ENCODE results near the gene CREB5.

CREB5 gene

DNA sequence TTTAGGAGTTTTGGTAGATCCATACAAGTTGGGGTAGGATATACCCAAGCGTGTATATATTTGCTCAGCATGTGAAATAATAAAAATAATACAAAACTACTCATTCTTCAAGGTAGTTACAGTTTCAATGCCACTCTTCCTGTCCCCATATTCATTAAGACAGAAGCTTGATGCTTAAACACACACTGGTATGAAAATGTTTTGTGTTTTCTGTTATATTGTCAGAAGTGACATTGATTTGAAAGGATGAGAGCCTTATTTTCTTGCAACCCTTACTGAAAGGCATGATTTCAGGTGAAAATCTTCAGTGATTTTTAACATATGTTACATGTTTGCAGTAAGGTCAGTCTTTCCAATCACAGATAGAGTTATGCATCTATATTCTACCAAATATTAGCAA, 312.2 kb downstream of the CREB5 start:
- no peak for DNase-seq

GRCh38 chr7:28725045-28725642, 312.8 kb downstream of the CREB5 start:
- DNase-seq = no peak

GRCh38 chr7:28725911-28726310, 313.6 kb downstream of the CREB5 start:
- DNase-seq = no peak

GRCh38 chr7:28726555-28726954, 314.2 kb downstream of the CREB5 start:
- no peak for DNase-seq

GRCh38 chr7:28729281-28729680, 317.0 kb downstream of the CREB5 start:
- no peak for DNase-seq

DNA sequence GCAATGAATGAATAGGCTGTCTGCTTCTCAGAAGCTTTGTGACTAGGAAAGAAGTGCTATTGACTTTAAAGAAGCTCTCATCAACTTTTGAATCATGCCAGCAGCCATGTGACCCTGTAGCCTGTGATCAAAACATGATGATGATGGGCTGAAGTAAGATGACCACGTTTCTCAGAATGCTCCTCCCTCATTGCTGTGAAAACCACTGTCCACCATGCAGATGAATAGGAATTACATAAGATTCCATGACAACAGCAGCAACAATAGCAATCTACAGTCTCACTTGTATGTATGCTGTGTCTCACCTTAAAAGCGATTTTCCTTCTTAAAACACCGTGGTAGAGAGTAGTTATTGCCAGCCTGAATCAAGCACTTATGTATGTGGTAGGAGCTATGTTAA, 317.4 kb downstream of the CREB5 start:
- no peak for DNase-seq

GRCh38 chr7:28731092-28731658, 318.9 kb downstream of the CREB5 start:
- DNase-seq = no peak

DNA sequence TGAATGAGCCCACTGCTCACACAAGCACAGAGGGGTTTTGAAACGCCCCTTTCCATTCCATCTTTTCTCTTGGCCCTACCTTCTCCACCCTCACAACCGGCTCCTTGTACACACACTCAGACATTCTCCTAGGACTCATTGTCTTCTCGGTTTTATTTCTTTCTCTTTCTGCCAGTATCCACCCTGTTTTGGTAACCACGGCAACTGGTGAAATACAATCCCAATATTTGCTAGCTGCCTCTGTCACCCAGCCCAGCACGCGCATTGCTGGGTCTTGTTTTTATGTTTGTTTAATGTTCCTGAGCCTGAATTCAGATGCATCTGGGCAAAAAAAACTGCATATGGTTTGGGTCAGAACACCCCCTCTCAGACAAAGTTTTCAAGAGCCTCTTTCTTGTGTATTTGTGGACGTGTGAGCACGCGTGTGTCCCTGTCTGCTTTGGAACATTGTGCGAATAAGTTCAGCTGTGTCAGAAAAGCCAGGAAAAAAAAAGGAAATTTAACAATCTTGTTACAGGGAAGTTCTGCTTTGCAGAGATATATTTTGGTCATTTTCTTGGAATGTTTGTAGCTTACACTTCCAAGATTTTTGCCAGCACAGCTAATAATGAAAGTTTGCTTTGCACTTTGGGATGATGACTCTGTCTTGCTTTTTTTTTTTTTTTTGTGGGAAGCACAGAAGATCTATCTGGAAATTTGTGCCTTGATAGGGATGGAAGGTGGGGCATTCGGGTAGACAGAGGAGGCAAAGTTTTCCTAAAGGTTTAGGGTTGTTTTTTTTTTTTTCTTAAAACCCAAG, 320.0 kb downstream of the CREB5 start:
- peak; percentile 34 for DNase-seq

- no peak for DNase-seq
Observed at GRCh38 chr7:28733035-28733434, 320.7 kb downstream of the CREB5 start.

DNA sequence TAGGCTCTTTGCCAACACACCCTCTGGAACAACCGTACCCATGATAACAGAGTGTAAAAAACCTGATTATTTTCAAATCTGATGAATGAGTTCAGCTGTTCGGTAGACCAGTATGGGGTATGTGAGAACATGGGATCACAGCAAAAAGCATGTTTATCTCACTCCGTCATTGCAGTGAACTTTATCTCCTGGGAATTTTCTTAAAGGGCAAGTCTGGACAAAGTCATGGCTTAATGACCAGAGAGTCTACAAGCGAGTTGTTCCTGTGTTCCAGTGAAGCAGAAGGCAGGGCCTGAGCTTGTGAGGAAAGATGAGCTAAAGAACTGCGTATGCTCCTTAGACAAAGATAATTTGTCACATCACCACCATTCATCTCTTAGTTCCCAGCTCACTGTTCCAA, 326.1 kb downstream of the CREB5 start:
- no peak for DNase-seq

DNA sequence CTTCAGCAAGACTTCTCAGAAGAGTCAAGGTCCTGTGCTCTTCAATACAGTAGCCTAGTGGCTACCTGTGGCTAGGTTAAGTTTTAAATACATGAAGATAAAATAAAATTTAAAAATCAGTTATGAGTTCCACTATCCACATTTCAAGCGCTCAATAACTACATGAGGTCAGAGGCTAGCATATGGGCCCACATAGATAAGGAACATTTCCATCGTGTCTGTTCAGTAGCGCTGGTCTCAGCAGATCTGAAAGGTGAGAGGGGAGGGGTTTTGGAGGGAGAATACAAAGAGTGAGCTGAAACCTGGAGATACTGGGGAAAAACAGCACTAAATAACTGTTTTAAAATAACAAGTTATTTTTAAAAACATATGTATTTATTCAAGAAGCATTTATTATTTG, 326.8 kb downstream of the CREB5 start:
- no peak for DNase-seq

GRCh38 chr7:28739826-28740225, 327.5 kb downstream of the CREB5 start:
- DNase-seq = no peak

DNA sequence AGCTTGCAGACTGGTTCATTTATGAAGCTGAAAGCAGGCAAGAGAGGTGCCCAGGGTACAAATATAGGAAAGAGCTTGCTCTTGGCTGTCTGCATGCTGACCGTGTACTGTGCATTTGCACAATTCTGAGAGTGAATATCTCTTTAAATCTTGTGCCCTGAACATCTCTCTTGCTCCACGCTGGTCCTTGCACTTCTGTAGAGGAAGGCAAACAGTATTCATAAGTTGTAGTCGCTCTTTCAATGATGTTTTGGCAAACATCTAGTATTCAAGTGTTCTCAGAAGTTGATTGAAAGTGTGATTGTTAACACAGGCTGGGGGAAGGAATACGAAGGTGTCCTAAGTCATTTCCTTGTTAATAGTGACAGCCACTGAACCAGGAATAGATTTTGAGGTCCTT, 332.6 kb downstream of the CREB5 start:
- no peak for DNase-seq

- no peak for DNase-seq
Observed at GRCh38 chr7:28745351-28745750, 333.0 kb downstream of the CREB5 start.

GRCh38 chr7:28747404-28747803, 335.1 kb downstream of the CREB5 start:
- no peak for DNase-seq

DNA sequence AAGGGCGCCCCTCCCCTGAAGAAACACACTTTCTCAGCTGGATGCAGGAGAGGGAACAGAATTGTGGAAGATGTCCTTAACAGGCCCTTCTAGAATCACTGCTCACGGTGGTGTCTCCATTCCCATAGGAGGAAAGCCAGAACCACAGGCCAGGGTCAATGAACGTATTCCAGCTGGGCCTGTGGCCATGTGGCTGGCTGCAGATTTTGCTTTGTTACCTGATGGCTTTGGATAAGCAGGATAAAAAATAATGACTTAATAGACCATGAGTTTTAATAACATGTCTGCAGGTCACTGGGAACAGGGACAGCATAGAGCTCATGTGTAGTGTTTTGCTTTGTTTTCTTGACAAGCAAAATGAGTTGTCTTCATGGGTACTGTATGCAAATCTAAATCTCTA, 335.5 kb downstream of the CREB5 start:
- no peak for DNase-seq

DNA sequence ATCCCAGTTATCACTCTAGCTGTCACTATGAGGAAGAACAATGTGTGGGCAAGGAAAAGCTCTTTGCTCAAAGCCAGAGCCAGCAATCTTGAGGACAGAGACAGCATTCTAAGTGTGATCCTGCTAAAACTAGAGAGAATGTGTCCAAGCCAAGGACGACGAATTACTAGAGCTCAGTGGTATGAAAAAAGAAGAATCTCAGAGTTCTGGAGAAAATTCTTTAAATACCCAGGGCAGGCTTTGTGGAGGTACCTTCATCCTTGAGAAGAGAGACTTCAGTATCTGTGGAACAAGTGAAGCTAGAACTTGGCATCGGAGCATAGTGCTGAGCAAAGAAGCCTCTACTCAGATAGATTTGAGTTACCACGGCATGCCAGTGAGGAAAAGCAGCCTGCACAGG, 336.0 kb downstream of the CREB5 start:
- no peak for DNase-seq

- DNase-seq = no peak
Observed at GRCh38 chr7:28748933-28749584, 336.7 kb downstream of the CREB5 start.

GRCh38 chr7:28749638-28750037, 337.3 kb downstream of the CREB5 start:
- no peak for DNase-seq

DNA sequence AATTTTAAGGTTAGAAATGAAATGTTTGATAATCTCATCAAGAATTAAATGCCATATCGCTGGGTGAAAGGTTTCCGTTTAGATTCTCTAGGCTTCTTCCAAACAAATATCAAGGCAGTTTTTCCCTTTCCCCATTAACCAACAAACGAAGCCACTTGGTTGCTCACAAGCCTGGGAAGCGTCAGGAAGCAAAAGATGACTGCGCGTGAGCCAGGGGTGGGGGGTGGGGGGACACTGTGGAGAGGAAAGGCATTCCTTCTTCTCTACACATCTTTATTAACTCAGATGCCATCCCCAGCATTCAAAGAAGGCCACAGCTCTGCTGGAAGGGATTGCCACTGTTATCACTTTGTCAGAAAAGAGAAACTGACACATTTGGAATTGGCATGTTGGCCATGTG, 338.7 kb downstream of the CREB5 start:
- DNase-seq = no peak

DNA sequence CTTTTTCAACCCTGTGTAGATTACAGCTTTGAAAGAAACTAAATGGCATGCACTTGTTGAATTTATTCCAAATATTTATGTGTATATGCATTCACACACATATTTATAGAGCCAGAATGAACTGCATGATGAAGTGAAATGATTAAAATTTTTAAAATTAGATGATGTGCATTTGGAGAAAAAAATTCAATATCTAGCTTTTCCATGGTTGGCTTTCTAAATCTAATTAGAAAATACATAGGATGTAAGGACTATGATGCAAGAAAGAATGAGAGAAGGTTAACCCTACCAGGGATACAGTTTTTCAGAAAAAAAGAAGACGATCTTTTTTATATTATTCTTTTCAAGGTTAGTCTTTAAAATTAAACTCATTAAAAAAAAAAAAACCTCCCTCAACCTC, 341.3 kb downstream of the CREB5 start:
- no peak for DNase-seq

- no peak for DNase-seq
Observed at GRCh38 chr7:28754027-28754426, 341.7 kb downstream of the CREB5 start.

DNA sequence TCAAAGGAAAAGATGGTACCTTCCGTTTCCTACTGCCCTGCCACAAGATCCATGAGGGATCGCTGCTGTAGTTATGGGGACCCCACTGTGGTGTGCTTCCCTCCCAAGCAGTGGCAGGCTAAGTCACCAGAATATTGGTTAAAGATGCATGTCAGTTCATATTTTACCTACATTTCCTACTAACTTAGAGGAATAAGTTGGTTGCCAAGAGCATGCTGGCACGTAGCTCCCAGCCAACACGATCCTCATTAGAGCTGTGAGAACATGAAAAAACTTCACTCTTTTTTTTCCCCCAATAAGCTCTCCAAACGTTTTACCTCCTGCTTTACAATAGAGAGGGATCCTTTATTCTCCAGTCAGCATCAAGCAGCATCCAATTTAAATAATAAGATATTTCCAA, 342.1 kb downstream of the CREB5 start:
- DNase-seq = no peak

DNA sequence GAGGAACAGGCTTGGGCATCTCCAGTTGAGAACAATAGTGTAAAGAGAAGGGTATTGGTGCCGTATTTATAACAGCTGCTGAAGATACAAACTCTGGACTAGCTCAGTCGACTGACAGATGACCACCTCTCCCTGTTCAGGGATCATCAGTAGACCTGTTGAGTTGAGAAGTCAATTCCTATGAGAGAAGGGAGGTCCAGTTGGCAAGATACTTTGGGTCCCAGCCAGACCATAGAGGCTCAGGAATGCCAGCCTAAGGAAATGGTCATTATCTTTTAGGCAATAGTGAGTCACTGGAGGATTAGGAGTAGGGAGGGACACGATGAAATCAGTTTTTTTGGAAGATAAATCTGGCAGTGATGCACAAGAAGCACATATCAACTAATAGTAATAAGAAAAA, 342.9 kb downstream of the CREB5 start:
- no peak for DNase-seq
